ENCODE results near the gene KAT8.

DNA sequence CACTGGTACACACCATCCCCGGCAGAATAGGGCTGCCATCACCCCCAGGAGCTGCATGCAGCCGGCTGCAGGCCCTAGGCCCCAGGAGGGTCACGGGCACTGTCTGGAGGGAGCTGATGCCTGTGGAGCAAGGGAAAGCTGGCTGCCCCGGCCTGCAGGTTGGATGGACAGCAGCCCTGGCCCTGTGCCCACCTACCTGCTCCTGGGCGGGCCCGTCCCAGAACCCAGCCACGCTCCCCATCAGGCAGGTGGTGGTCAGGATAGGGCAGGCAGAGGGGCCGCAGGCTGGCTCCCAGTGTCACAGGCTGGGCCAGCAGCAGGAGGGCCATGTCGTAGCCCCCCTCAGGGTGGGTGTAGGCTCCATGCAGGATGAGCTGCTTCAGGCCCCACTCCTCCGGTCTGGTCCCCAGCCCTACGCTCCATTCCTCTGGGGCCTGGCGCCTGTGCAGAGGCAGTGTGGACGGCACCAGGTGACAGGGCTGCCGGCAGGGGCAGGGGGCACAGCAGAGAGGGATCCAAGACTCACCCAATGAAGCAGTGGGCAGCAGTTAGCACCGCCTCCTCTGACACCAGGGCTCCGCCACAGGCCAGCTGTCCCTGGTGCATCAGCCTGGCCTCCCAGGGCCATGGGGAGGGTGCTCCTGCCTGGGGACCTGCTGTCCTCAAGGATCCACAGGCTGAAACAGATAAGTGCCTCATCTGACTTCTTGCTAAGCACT lies 32.7 kb upstream of the KAT8 start:
- TF ChIP-seq, protein P1, sequence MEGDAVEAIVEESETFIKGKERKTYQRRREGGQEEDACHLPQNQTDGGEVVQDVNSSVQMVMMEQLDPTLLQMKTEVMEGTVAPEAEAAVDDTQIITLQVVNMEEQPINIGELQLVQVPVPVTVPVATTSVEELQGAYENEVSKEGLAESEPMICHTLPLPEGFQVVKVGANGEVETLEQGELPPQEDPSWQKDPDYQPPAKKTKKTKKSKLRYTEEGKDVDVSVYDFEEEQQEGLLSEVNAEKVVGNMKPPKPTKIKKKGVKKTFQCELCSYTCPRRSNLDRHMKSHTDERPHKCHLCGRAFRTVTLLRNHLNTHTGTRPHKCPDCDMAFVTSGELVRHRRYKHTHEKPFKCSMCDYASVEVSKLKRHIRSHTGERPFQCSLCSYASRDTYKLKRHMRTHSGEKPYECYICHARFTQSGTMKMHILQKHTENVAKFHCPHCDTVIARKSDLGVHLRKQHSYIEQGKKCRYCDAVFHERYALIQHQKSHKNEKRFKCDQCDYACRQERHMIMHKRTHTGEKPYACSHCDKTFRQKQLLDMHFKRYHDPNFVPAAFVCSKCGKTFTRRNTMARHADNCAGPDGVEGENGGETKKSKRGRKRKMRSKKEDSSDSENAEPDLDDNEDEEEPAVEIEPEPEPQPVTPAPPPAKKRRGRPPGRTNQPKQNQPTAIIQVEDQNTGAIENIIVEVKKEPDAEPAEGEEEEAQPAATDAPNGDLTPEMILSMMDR (IDR thresholded peaks at IDR 0.05) = no peak
- no peak for TF ChIP-seq POLR2A (IDR thresholded peaks at IDR 0.05)
